Activated T-cell treated with anti-CD3 and anti-CD28 coated beads, Interleukin-2, amount 50 U/mL, for 72 hours (primary cell): ENCODE results near the gene PRKCG. TPM values are rescaled to one million over a fixed set of nuclear protein-coding genes. Genes with fewer than 3 reads are reported as not detected.
"Not testable (repeated sequence)": the region's sequence is repeated elsewhere in the genome, so short reads cannot be mapped to it uniquely, and the experiment has no call there.

Source experiments
- ATAC-seq, 2 donors: fragments of 150-1000 bp; cut with Tn5 transposase; replicated peaks in 1 of 2; 2 replicates each; pipeline ENCODE4 v1.10.0; 2021; ENCODE audit warnings: moderate library complexity in 2 of 2, mild to moderate bottlenecking in 1 of 2
- DNase-seq, 2 donors: peaks; one replicate each; pipeline ENCODE4 v3.0.0; 2021 to 2022; ENCODE audit warnings: mixed read lengths in 1 of 2
- H3K27ac Mint-ChIP-seq: one replicate; pipeline ENCODE4 v1.8.0; 2022; ENCODE audit warnings: mild to moderate bottlenecking, moderate library complexity, mixed read lengths
- H3K27me3 Mint-ChIP-seq: one replicate; pipeline ENCODE4 v1.8.0; 2022; ENCODE audit warnings: low read depth, mixed read lengths
- H3K36me3 Mint-ChIP-seq, 2 donors: one replicate each; pipeline ENCODE4 v1.8.0; 2022; ENCODE audit warnings: mixed read lengths in 2 of 2, mild to moderate bottlenecking in 1 of 2; ENCODE audit not compliant: insufficient read depth in 2 of 2
- H3K4me1 Mint-ChIP-seq: one replicate; pipeline ENCODE4 v1.8.0; 2022; ENCODE audit warnings: low read depth, mixed read lengths
- H3K4me3 Mint-ChIP-seq, 2 donors: one replicate each; pipeline ENCODE4 v1.8.0; 2022; ENCODE audit warnings: mild to moderate bottlenecking in 2 of 2, mixed read lengths in 2 of 2, moderate library complexity in 2 of 2
- H3K9me3 Mint-ChIP-seq, 2 donors: one replicate each; pipeline ENCODE4 v1.8.0; 2022; ENCODE audit warnings: mixed read lengths in 2 of 2
- total RNA-seq, 2 donors: library from RNA; stranded (reverse); gene quantifications; one replicate each; pipeline ENCODE4 v1.2.3, GENCODE V29; 2022

The PRKCG gene
- total RNA-seq, 2 donors from 2014 or later: not detected

DNA sequence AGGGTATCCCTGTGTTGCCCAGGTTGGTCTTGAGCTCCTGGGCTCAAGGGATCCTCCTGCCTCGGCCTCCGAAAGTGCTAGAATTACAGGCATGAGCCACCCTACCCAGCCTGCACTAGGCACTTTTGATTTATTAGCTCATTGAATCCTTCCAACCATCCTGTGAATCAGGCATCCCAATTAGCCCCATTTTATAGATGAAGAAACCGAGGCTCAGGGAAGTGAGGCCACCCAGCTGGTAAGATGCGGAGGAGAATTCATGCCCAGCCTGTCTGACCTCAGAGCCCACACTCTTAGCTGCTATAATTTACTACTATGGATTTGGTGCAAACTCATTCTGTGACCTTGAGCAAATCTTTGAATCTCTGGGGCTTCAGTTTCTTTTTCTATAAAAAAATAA lies 62.9 kb downstream of the PRKCG start:
- Mint-ChIP-seq H3K4me1 (peaks cover 6% of the 10 kb centered on the region), H3K4me3 (no peak overlapping the region), H3K27ac (no peak overlapping the region), H3K36me3 (peaks cover 0 to 2% of the 10 kb centered on the region in 2 donors), H3K27me3 (peaks cover 46% of the 10 kb centered on the region), H3K9me3 (no peaks in the 10 kb centered on the region)
- DNase-seq: no peak
- ATAC-seq: no peak

DNA sequence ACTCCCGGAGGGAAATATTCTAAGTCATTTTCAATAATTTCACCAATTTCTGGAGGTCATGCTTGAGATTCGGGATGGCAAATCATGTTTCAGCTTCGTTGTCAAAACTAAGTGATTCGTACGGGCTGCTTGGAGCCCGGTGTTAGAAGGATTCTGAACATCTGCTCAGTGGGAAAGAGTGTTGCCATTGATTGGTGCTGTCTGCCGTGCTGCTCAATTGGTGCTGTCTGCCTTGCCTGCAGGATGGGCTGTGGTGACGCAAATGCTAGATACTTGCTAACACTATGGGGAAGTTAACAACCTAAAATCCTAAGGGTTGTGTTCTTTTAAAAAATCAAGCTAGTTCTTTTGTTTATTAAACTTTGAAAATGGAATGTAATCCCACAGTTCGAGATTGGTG lies 63.4 kb downstream of the PRKCG start:
- peaks cover 6% of the 10 kb centered on the region for H3K4me1 Mint-ChIP-seq
- no peak overlapping the region for H3K4me3 Mint-ChIP-seq
- H3K27ac Mint-ChIP-seq: no peak overlapping the region
- peaks cover 46% of the 10 kb centered on the region for H3K27me3 Mint-ChIP-seq
- H3K36me3 Mint-ChIP-seq: peaks cover 0 to 2% of the 10 kb centered on the region in 2 donors
- H3K9me3 Mint-ChIP-seq: no peaks in the 10 kb centered on the region
- DNase-seq (no peak), ATAC-seq (no peak)

DNA sequence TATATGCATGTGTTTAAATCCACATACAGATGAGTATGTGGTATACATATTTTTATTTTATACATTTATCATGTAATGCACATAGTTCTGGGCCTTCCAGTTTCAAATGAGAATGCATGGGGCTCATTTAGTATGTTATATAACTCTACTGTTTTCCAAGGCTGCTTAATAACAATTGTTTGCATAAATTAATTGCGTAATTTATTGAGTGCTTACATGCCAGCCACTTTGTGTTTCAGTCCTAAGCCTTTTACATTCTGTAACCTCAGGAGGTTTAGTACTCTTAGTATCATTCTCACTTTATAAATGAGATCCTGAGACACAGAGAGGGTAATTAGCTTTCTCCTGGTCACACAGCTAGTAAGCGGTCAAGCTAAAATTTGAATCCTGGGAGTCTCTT lies 64.0 kb downstream of the PRKCG start:
- Mint-ChIP-seq H3K9me3 (no peaks in the 10 kb centered on the region), H3K27me3 (peaks cover 46% of the 10 kb centered on the region), H3K4me1 (peaks cover 6% of the 10 kb centered on the region), H3K27ac (no peak overlapping the region), H3K4me3 (no peak overlapping the region), H3K36me3 (peaks cover 0 to 2% of the 10 kb centered on the region in 2 donors)
- ATAC-seq (no peak), DNase-seq (no peak)

DNA sequence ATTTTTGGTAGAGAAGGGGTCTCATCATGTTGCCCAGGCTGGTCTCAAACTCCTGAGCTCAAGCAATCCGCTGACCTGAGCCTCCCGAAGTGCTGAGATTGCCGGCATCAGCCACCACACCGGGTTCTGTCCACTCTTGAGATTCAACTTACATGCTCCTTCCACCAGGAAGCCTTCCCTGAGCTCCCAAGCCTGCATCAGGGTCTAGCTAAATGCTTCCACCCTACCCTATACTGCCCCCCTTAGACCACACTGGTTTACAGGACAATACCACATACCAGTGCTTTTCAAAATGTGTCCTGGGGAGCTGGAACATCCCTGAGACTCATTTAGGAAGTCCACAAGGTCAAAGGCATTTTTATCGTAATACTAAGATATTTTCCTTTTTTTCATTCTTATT lies 65.6 kb downstream of the PRKCG start:
- ATAC-seq: no peak
- Mint-ChIP-seq H3K36me3 (peaks cover 0 to 2% of the 10 kb centered on the region in 2 donors), H3K4me1 (peaks cover 3% of the 10 kb centered on the region), H3K4me3 (no peak overlapping the region), H3K27me3 (peaks cover 42% of the 10 kb centered on the region), H3K9me3 (no peaks in the 10 kb centered on the region), H3K27ac (no peak overlapping the region)
- no peak for DNase-seq

DNA sequence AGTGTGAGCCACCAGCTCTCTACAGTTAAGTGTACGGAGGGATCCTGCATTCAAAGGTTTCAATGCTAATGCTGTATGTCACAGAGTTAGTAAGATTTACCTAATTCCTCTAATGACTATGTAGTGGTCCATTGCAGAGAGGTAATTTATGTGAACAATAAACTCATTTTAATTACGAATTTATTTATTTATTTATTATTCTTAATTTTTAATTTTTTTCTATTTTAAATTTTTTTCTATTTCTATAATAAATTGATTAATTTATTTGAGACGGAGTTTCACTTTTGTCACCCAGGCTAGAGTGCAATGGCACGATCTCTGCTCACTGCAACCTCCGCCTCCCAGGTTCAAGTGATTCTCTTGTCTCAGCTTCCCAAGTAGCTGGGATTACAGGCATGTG lies 66.6 kb downstream of the PRKCG start:
- not testable (repeated sequence) for H3K4me1 Mint-ChIP-seq, H3K9me3 Mint-ChIP-seq, H3K36me3 Mint-ChIP-seq, ATAC-seq, H3K4me3 Mint-ChIP-seq, H3K27ac Mint-ChIP-seq, DNase-seq
- H3K27me3 Mint-ChIP-seq: peaks cover 40% of the 10 kb centered on the region

DNA sequence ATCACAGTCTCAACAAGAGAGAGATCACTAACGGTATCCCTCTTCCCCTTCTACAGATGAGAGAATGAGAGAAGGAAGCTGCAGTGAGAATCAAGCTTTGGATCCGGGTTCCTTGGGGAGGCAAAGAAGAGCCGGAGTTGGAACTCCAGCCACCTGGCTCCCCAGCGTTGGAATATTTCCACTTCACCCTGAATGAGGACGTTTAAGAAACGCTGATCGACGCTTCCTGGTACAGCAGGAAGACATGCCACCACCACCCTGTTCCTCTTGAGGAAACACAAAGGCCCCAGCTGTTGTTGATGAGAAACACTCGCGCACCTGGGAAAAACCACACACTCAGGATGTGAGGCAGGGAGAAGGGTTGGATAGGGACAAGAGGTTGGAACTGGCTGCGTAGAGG lies 69.4 kb downstream of the PRKCG start:
- Mint-ChIP-seq H3K36me3 (no peaks in the 10 kb centered on the region), H3K4me1 (no peaks in the 10 kb centered on the region), H3K27ac (no peak overlapping the region), H3K9me3 (no peaks in the 10 kb centered on the region), H3K27me3 (peaks cover 34% of the 10 kb centered on the region), H3K4me3 (no peak overlapping the region)
- no peak for ATAC-seq
- no peak for DNase-seq

DNA sequence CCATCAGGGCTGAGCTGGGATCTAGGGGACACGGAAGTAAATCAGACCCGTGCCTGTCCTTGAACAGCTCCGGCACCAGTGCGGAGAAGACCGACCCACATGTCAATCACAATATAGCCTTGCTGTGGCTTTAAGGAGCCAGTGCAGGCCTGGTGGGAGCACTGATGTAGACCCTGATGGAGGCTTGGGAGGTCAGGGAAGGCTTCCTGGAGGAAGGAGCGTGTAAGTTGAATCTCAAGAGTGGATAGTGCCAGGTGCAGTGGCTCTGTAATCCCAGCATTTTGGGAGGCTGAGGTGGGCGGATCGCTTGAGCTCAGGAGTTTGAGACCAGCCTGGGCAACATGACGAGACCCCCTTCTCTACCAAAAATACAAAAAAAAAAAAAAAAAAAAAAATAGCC lies 70.0 kb downstream of the PRKCG start:
- Mint-ChIP-seq H3K4me1 (no peaks in the 10 kb centered on the region), H3K36me3 (no peaks in the 10 kb centered on the region), H3K27me3 (peaks cover 38% of the 10 kb centered on the region), H3K9me3 (no peaks in the 10 kb centered on the region), H3K27ac (no peak overlapping the region), H3K4me3 (no peak overlapping the region)
- DNase-seq (no peak), ATAC-seq (no peak)

DNA sequence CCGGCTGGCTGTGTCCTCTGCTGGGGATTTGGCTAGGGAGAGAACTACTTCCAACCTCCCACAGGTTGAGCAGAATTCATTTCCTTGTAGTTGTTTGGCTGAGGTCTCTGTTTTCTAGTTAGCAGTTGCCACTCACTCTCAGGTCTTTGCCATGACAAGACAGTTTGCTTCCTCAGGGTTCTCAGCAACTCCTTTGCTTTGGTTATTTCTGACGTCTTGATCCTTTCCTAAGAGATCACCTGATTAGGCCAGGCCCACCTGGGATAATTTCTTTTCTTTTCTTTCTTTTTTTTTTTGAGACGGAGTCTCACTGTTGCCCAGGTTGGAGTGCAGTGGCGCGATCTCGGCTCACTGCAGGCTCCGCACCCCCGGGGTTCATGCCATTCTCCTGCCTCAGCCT lies 71.4 kb downstream of the PRKCG start:
- Mint-ChIP-seq H3K27ac (no peak overlapping the region), H3K4me3 (no peak overlapping the region), H3K27me3 (peaks cover 47% of the 10 kb centered on the region), H3K4me1 (no peaks in the 10 kb centered on the region), H3K9me3 (no peaks in the 10 kb centered on the region), H3K36me3 (no peaks in the 10 kb centered on the region)
- DNase-seq (no peak), ATAC-seq (no peak)

Other genes with a start within 250 kb of the PRKCG start
- gene NLRP12, start 57.9 kb upstream of the PRKCG start, total RNA-seq: not detected
- 10 to 100 TPM; 32.7 to 43.5 TPM for gene MYADM, start 14.3 kb upstream of the PRKCG start, total RNA-seq
- gene CACNG7, start 27.1 kb downstream of the PRKCG start, total RNA-seq: not detected
- gene CACNG8, start 80.7 kb downstream of the PRKCG start, total RNA-seq: under 1 TPM in 1 of 2 donors, not detected in 1; 0.02 TPM
- not detected for gene CACNG6, start 109.4 kb downstream of the PRKCG start, total RNA-seq
- not detected for gene VSTM1, start 181.7 kb downstream of the PRKCG start, total RNA-seq
- gene TARM1, start 199.2 kb downstream of the PRKCG start, total RNA-seq: not detected
- gene OSCAR, start 218.6 kb downstream of the PRKCG start, total RNA-seq: 1 to 10 TPM; 1.1 to 2.3 TPM
- gene NDUFA3, start 220.7 kb downstream of the PRKCG start, total RNA-seq: 10 to 100 TPM; 40.6 to 52.6 TPM
- gene TFPT, start 233.5 kb downstream of the PRKCG start, total RNA-seq: 10 to 100 TPM; 36.0 to 38.8 TPM
- 10 to 100 TPM; 55.0 to 55.6 TPM for gene PRPF31, start 233.6 kb downstream of the PRKCG start, total RNA-seq